Progenitor cell of endocrine pancreas (in vitro differentiated cells): ENCODE results near the gene GPLD1. TPM values are rescaled to one million over a fixed set of nuclear protein-coding genes. Genes with fewer than 3 reads are reported as not detected.

Experiments used
- DNase-seq: peaks from one replicate; pipeline ENCODE4 v3.0.0; 2021; ENCODE audit warnings: low spot score; ENCODE audit not compliant: unreplicated experiment
- H3K27ac Mint-ChIP-seq: 2 replicates; pipeline ENCODE4 v1.8.0; 2021; ENCODE audit warnings: mild to moderate bottlenecking, moderate library complexity, mixed read lengths
- H3K27me3 Mint-ChIP-seq: 2 replicates; pipeline ENCODE4 v1.8.0; 2021; ENCODE audit warnings: mixed read lengths
- H3K36me3 Mint-ChIP-seq: 2 replicates; pipeline ENCODE4 v1.8.0; 2022; ENCODE audit warnings: mixed read lengths; ENCODE audit not compliant: insufficient read depth
- H3K4me1 Mint-ChIP-seq: 2 replicates; pipeline ENCODE4 v1.8.0; 2021; ENCODE audit warnings: low read depth, mixed read lengths
- H3K4me3 Mint-ChIP-seq: 2 replicates; pipeline ENCODE4 v1.8.0; 2021; ENCODE audit warnings: low read depth, mild to moderate bottlenecking, moderate library complexity, mixed read lengths
- H3K9me3 Mint-ChIP-seq: 2 replicates; pipeline ENCODE4 v1.8.0; 2021; ENCODE audit warnings: low read depth, mixed read lengths
- CTCF ChIP-seq: fragments of 200-600 bp; sonication (generic); IDR thresholded peaks from one replicate; pipeline ENCODE4 v1.5.0; 2021; ENCODE audit warnings: antibody characterized with exemption, mild to moderate bottlenecking; ENCODE audit not compliant: unreplicated experiment
- total RNA-seq: library from RNA; stranded (reverse); gene quantifications from 2 replicates; pipeline ENCODE4 v1.2.1, GENCODE V29; 2021

GPLD1 gene
- total RNA-seq, 1 donor from 2014 or later, result 6.6 TPM

GRCh38 chr6:24492475-24492874 is 3.1 kb upstream of the GPLD1 start:
- Mint-ChIP-seq H3K4me3 (no peak overlapping the region), H3K36me3 (peaks cover 8% of the 10 kb centered on the region), H3K27me3 (peaks cover 3% of the 10 kb centered on the region), H3K4me1 (peaks cover 5% of the 10 kb centered on the region), H3K27ac (peak overlapping the region; percentile 71), H3K9me3 (peaks cover 4% of the 10 kb centered on the region)
- peak; percentile 46 for TF ChIP-seq CTCF
- DNase-seq, result no peak

GRCh38 chr6:24490948-24491347 is 1.6 kb upstream of the GPLD1 start:
- Mint-ChIP-seq H3K27ac (no peak overlapping the region), H3K36me3 (no peaks in the 10 kb centered on the region), H3K9me3 (no peaks in the 10 kb centered on the region), H3K27me3 (peaks cover 3% of the 10 kb centered on the region), H3K4me3 (no peak overlapping the region), H3K4me1 (peaks cover 5% of the 10 kb centered on the region)
- no peak for DNase-seq
- TF ChIP-seq CTCF, result no peak

- H3K36me3 Mint-ChIP-seq, result no peaks in the 10 kb centered on the region
- no peak for DNase-seq
- H3K27me3 Mint-ChIP-seq, result peaks cover 3% of the 10 kb centered on the region
- H3K9me3 Mint-ChIP-seq, result no peaks in the 10 kb centered on the region
- H3K4me1 Mint-ChIP-seq, result peaks cover 3% of the 10 kb centered on the region
- H3K27ac Mint-ChIP-seq, result no peak overlapping the region
- no peak overlapping the region for H3K4me3 Mint-ChIP-seq
- no peak for TF ChIP-seq CTCF
Measured at GRCh38 chr6:24489881-24490280, 503 bp upstream of the GPLD1 start.

GRCh38 chr6:24486065-24486464 is 3.3 kb downstream of the GPLD1 start:
- H3K27me3 Mint-ChIP-seq, result no peaks in the 10 kb centered on the region
- DNase-seq, result no peak

GRCh38 chr6:24484657-24485323 is 4.6 kb downstream of the GPLD1 start:
- H3K27ac Mint-ChIP-seq, result no peak overlapping the region
- DNase-seq, result no peak
- peaks cover 2% of the 10 kb centered on the region for H3K36me3 Mint-ChIP-seq
- no peaks in the 10 kb centered on the region for H3K9me3 Mint-ChIP-seq
- H3K27me3 Mint-ChIP-seq, result no peaks in the 10 kb centered on the region
- no peak for TF ChIP-seq CTCF
- no peaks in the 10 kb centered on the region for H3K4me1 Mint-ChIP-seq
- no peak overlapping the region for H3K4me3 Mint-ChIP-seq

More at GRCh38 chr6:24486065-24486464, 3.3 kb downstream of the GPLD1 start:
- no peaks in the 10 kb centered on the region for H3K4me1 Mint-ChIP-seq
- H3K4me3 Mint-ChIP-seq, result no peak overlapping the region
- TF ChIP-seq CTCF, result no peak
- no peak overlapping the region for H3K27ac Mint-ChIP-seq
- H3K9me3 Mint-ChIP-seq, result no peaks in the 10 kb centered on the region
- H3K36me3 Mint-ChIP-seq, result no peaks in the 10 kb centered on the region
